Stomach (tissue), 4 donors: Measurements from ENCODE around the gene CFAP20.

Experiments used
- CTCF ChIP-seq, 7 experiments: fragments of 450-650 bp in 4 of 7; fragments of 200-600 bp in 3 of 7; sonication (generic) in 3 of 7; IDR thresholded peaks; one replicate each; pipeline ENCODE4 v1.5.1; 2016 to 2019; ENCODE audit warnings: antibody characterized with exemption in 7 of 7, control low read depth in 2 of 7, mild to moderate bottlenecking in 1 of 7
- EP300 ChIP-seq: sonication (generic); formaldehyde crosslinking; IDR thresholded peaks from one replicate; pipeline ENCODE4 v1.6.1; 2017; ENCODE audit warnings: antibody characterized with exemption
- POLR2AphosphoS5 ChIP-seq, 3 donors: sonication (generic); formaldehyde crosslinking; IDR thresholded peaks; one replicate each; pipeline ENCODE4 v1.6.1; 2016; ENCODE audit warnings: antibody characterized with exemption in 3 of 3

GRCh38 chr16:58109330-58109729 lies 19.9 kb downstream of the CFAP20 start:
- TF ChIP-seq POLR2AphosphoS5 (IDR thresholded peaks at IDR 0.05) (no peak), CTCF (IDR thresholded peaks at IDR 0.05) (no peak), EP300 (no peak)
